IMR-90 (cell line): ENCODE results near the gene ZNF423. TPM values are rescaled to one million over a fixed set of nuclear protein-coding genes. Genes with fewer than 3 reads are reported as not detected.

Experiments
- ATAC-seq: fragments of 200-7000 bp; cut with Tn5 transposase; 2 replicates; pipeline ENCODE4 v1.9.1; 2020; ENCODE audit warnings: low read depth, mild to moderate bottlenecking, moderate library complexity
- BruUV-seq: library from RNA; stranded (reverse); fragments of 400-500 nt; replicated peaks from 2 replicates; lab custom pipeline; 2021; lab: Mats Ljungman, UMichigan
- CTCF ChIA-PET: fragments of 300-600 bp; formaldehyde crosslinking; extraction: SDS; loops from one replicate; lab custom pipeline; 2021; ENCODE audit warnings: antibody characterized with exemption; lab: Yijun Ruan, JAX
- POLR2A ChIA-PET: fragments of 300-600 bp; sonication (Branson Sonifier 250); formaldehyde crosslinking; loops from one replicate; lab custom pipeline; 2022; ENCODE audit warnings: antibody characterized with exemption; ENCODE audit not compliant: unreplicated experiment; lab: Charles Lee
- DNase-seq: peaks from one replicate; pipeline ENCODE4 v3.0.0; 2013
- H2AFZ ChIP-seq: replicated peaks from 2 replicates; pipeline ENCODE3; 2013; ENCODE audit warnings: low read length, mild to moderate bottlenecking; ENCODE audit not compliant: poor library complexity
- H2AK5ac ChIP-seq: 2 replicates; pipeline ENCODE4 v1.6.1; 2013; ENCODE audit warnings: low read depth, low read length, inconsistent platforms
- H2AK9ac ChIP-seq: replicated peaks from 2 replicates; pipeline ENCODE3; 2013; ENCODE audit warnings: mild to moderate bottlenecking, low read depth, low read length, moderate library complexity; ENCODE audit not compliant: poor library complexity
- H2BK120ac ChIP-seq: 2 replicates; pipeline ENCODE4 v1.6.1; 2013; ENCODE audit warnings: low read depth, low read length, inconsistent platforms
- H2BK15ac ChIP-seq: 3 replicates; pipeline ENCODE4 v1.6.1; 2013; ENCODE audit warnings: low read depth, low read length, inconsistent platforms
- H2BK20ac ChIP-seq: 2 replicates; pipeline ENCODE4 v1.6.1; 2013; ENCODE audit warnings: low read depth, mild to moderate bottlenecking, inconsistent platforms, low read length, moderate library complexity
- H2BK5ac ChIP-seq: 2 replicates; pipeline ENCODE4 v1.6.1; 2013; ENCODE audit warnings: mild to moderate bottlenecking, low read depth, low read length, inconsistent platforms; ENCODE audit not compliant: poor library complexity, severe bottlenecking
- H3K14ac ChIP-seq: replicated peaks from 2 replicates; pipeline ENCODE4 v1.6.1; 2013; ENCODE audit warnings: low read depth, low read length, inconsistent platforms
- H3K18ac ChIP-seq: 2 replicates; pipeline ENCODE4 v1.6.1; 2013; ENCODE audit warnings: low read depth, low read length, control low read depth
- H3K23ac ChIP-seq: 2 replicates; pipeline ENCODE4 v1.6.1; 2013; ENCODE audit warnings: low read depth, low read length, inconsistent platforms
- H3K27ac ChIP-seq: 2 replicates; pipeline ENCODE4 v1.5.1; 2013; ENCODE audit warnings: mild to moderate bottlenecking, control low read depth, low read length; ENCODE audit not compliant: insufficient read depth
- H3K27me3 ChIP-seq: 2 replicates; pipeline ENCODE4 v1.6.1; 2013; ENCODE audit warnings: low read length; ENCODE audit not compliant: control insufficient read depth, insufficient read depth
- H3K36me3 ChIP-seq: 2 replicates; pipeline ENCODE4 v1.6.1; 2013; ENCODE audit warnings: low read length, mixed read lengths; ENCODE audit not compliant: control insufficient read depth, insufficient read depth
- H3K4ac ChIP-seq: 2 replicates; pipeline ENCODE4 v1.6.1; 2013; ENCODE audit warnings: low read depth, low read length, inconsistent platforms
- H3K4me1 ChIP-seq: 2 replicates; pipeline ENCODE4 v1.6.1; 2013; ENCODE audit warnings: low read length, mixed read lengths; ENCODE audit not compliant: control insufficient read depth, insufficient read depth
- H3K4me2 ChIP-seq: 2 replicates; pipeline ENCODE4 v1.6.1; 2013; ENCODE audit warnings: low read depth, mild to moderate bottlenecking, control low read depth, low read length, moderate library complexity
- H3K4me3 ChIP-seq: 2 replicates; pipeline ENCODE4 v1.5.1; 2013; ENCODE audit warnings: low read depth, mild to moderate bottlenecking, control low read depth, low read length, moderate library complexity; ENCODE audit not compliant: insufficient read depth
- H3K56ac ChIP-seq: 2 replicates; pipeline ENCODE4 v1.6.1; 2013; ENCODE audit warnings: low read length, inconsistent platforms; ENCODE audit not compliant: insufficient read depth; ENCODE audit errors: extremely low read depth
- H3K79me1 ChIP-seq, 2 experiments: 2 replicates each; pipeline ENCODE4 v1.6.1; 2013; ENCODE audit warnings: low read length in 2 of 2, inconsistent platforms in 1 of 2, low read depth in 1 of 2
- H3K9ac ChIP-seq: 2 replicates; pipeline ENCODE4 v1.6.1; 2013; ENCODE audit warnings: low read depth, low read length, control low read depth
- H3K9me1 ChIP-seq: 2 replicates; pipeline ENCODE4 v1.6.1; 2013; ENCODE audit warnings: low read length, inconsistent platforms; ENCODE audit not compliant: insufficient read depth
- H3K9me3 ChIP-seq: 2 replicates; pipeline ENCODE4 v1.6.1; 2013; ENCODE audit warnings: low read length; ENCODE audit not compliant: control insufficient read depth, insufficient read depth
- H4K20me1 ChIP-seq: 2 replicates; pipeline ENCODE4 v1.6.1; 2013; ENCODE audit warnings: low read length, inconsistent platforms; ENCODE audit not compliant: insufficient read depth
- H4K5ac ChIP-seq: 2 replicates; pipeline ENCODE4 v1.6.1; 2013; ENCODE audit warnings: mild to moderate bottlenecking, low read depth, low read length, control low read depth
- H4K8ac ChIP-seq, 2 experiments: 2 replicates each; pipeline ENCODE4 v1.6.1; 2013; ENCODE audit warnings: low read depth in 2 of 2, low read length in 2 of 2, control low read depth in 1 of 2, inconsistent platforms in 1 of 2
- H4K91ac ChIP-seq: 2 replicates; pipeline ENCODE4 v1.6.1; 2013; ENCODE audit warnings: low read depth, low read length, inconsistent platforms; ENCODE audit not compliant: insufficient read depth
- BHLHE40 ChIP-seq: fragments of 150-350 bp; IDR thresholded peaks from 2 replicates; pipeline ENCODE4 v1.6.1; 2016; ENCODE audit warnings: mild to moderate bottlenecking, low read depth, low read length
- CHD1 ChIP-seq: IDR thresholded peaks from 2 replicates; pipeline ENCODE4 v1.6.1; 2012; ENCODE audit warnings: low read depth, low read length, improper control_type of control experiment
- MAFK ChIP-seq: IDR thresholded peaks from 2 replicates; pipeline ENCODE4 v1.6.1; 2012; ENCODE audit warnings: low read depth, low read length, improper control_type of control experiment
- WGBS, 2 experiments: methylation state at CpG; one replicate each; pipeline versions ENCODE4 v1.1.5 to v1.1.7; 2013; ENCODE audit warnings: missing lambda C conversion rate in 2 of 2; ENCODE audit not compliant: insufficient read length in 1 of 2; ENCODE audit errors: extremely low coverage in 2 of 2; 5-methylcytosine and 5-hydroxymethylcytosine counted together
- dilution Hi-C: fragments of 300-500 bp; cut with HindIII; formaldehyde crosslinking; loops from one replicate; pipeline ENCODE4 v1.14.3; 2018; ENCODE audit warnings: low sequenced_read_pairs; ENCODE audit not compliant: unreplicated experiment
- in situ Hi-C: fragments of 300-500 bp; cut with MboI; formaldehyde crosslinking; loops from 3 replicates; pipeline ENCODE4 v1.14.3; 2019; ENCODE audit warnings: low sequenced_read_pairs, inconsistent platforms, mixed read lengths
- intact Hi-C: fragments of 100-400 bp; cut with micrococcal nuclease; formaldehyde crosslinking; loops from 2 replicates; pipeline ENCODE4 v1.10.0; 2022
- polyA plus RNA-seq, 3 experiments: library from polyadenylated mRNA; depleted of rRNA; stranded (reverse); fragments of >200 nt; gene quantifications; 2 replicates each; pipeline ENCODE4 v1.2.3, GENCODE V29; 2012; ENCODE audit warnings: low replicate concordance in 1 of 3
- total RNA-seq: library from RNA; depleted of rRNA; stranded (reverse); fragments of >200 nt; gene quantifications from 2 replicates; pipeline ENCODE4 v1.2.3, GENCODE V29; 2012
- TF ChIP-seq, protein P1 (sequence below): fragments of 150-350 bp; IDR thresholded peaks from 2 replicates; pipeline ENCODE4 v1.6.1; 2017; ENCODE audit warnings: mild to moderate bottlenecking, antibody characterized with exemption, low read length, low read depth

The ZNF423 gene
- total and polyA plus RNA-seq, 2 of the 4 experiments (the other 2 are of a cell fraction): under 0.01 to 0.10 TPM

- Histone ChIP-seq H2BK5ac (no peak overlapping the region), H3K4me3 (no peak overlapping the region), H3K4me1 (no peaks in the 10 kb centered on the region), H3K9me3 (no peaks in the 10 kb centered on the region), H3K14ac (no peak overlapping the region), H2AK5ac (no peak overlapping the region), H4K91ac (no peak overlapping the region), H3K36me3 (no peaks in the 10 kb centered on the region), H3K56ac (no peak overlapping the region), H2BK15ac (no peak overlapping the region), H3K4ac (no peak overlapping the region), H2AFZ (no peak overlapping the region), H2AK9ac (no peak overlapping the region), H4K5ac (no peak overlapping the region), H4K20me1 (no peaks in the 10 kb centered on the region), H4K8ac (no peak overlapping the region), H3K27ac (no peak overlapping the region), H3K9me1 (no peaks in the 10 kb centered on the region), H2BK120ac (no peak overlapping the region), H3K18ac (no peak overlapping the region), H2BK20ac (no peak overlapping the region), H3K27me3 (peaks cover 34% of the 10 kb centered on the region), H3K9ac (no peak overlapping the region), H3K79me1 (no peaks in the 10 kb centered on the region), H3K23ac (no peak overlapping the region), H3K4me2 (no peak overlapping the region)
- POLR2A ChIA-PET: no interaction called here
- dilution Hi-C loops (no loop called here), in situ Hi-C loops (no loop called here), intact Hi-C loops (no loop called here)
- ATAC-seq (no peak), DNase-seq (no peak)
- 10% methylated on average over 7 of the region's 15 CpGs; no CpG with 5 or more reads in 1 of the 2 experiments for WGBS, 2 experiments
- CTCF ChIA-PET: no interaction called here
- no peak for TF ChIP-seq MAFK
- no peak for TF ChIP-seq CHD1
- TF ChIP-seq, protein P1, sequence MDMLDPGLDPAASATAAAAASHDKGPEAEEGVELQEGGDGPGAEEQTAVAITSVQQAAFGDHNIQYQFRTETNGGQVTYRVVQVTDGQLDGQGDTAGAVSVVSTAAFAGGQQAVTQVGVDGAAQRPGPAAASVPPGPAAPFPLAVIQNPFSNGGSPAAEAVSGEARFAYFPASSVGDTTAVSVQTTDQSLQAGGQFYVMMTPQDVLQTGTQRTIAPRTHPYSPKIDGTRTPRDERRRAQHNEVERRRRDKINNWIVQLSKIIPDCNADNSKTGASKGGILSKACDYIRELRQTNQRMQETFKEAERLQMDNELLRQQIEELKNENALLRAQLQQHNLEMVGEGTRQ: no peak
- TF ChIP-seq BHLHE40: no peak
- no TSS peak for BruUV-seq
Measured at GRCh38 chr16:49701789-49702494, 154.0 kb downstream of the ZNF423 start.
